GM12873 (cell line): ENCODE data around the gene ZDHHC20.

Source experiments
- CTCF ChIP-seq: IDR thresholded peaks from 2 replicates; pipeline ENCODE4 v1.5.1; 2012; ENCODE audit warnings: low read depth, mild to moderate bottlenecking, moderate library complexity, low read length, control low read depth; ENCODE audit not compliant: insufficient read depth; ENCODE audit errors: missing control alignments

The ZDHHC20 gene

DNA sequence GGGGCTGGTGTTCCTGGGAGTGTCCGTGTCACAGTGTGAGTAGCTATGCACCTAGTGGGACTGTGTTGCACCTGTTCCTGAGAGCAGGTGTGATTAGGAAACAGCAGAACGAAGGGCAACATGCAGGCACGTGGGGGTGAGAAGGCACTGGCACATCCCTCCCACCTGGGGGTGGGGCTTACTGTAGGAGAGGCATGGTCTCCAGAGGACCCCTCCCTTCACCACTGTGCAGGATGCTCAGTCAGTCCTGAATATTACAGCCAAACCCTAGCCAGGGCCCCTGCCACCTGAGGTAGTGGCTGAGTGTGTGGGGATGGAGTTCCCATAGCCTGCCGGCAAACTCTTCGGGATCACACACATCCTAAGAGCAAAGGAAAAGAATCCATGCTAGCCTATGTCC, 99.2 kb downstream of the ZDHHC20 start:
- TF ChIP-seq CTCF = no peak

GRCh38 chr13:21355304-21355703, 103.8 kb downstream of the ZDHHC20 start:
- TF ChIP-seq CTCF = no peak

- no peak for TF ChIP-seq CTCF
These were observed 104.4 kb downstream of the ZDHHC20 start for GRCh38 chr13:21354721-21355120.

DNA sequence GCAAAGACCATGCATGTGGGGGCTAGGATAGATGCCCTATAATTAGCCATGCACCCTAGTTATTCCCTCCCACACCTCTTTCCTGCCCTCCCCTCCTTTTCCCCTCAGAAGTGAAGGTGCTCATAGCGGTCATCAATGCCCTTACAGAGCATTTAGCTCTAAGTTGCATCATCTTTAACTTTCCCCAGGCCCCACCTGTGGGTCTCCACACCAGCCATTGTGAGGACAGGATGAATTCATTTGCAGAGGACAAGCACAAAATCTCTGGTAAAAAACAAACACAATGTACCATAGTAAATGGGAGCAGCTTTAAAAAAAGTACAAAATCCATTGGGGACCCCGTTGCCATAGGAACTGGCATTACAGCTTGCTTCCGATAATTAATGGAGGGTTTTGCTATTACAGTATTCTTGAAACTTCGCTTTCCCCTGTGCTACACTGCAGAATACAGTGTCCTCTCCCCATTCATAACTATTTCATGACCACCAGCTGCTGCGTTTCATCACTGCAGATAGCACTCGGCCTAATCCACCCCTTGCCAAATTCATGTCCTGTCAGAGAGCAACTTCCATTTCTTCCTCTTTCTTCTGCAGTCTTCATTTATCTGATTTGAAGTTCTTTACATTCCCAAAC, 110.5 kb downstream of the ZDHHC20 start:
- no peak for TF ChIP-seq CTCF

- no peak for TF ChIP-seq CTCF
These were observed 111.3 kb downstream of the ZDHHC20 start for GRCh38 chr13:21347753-21348318.

GRCh38 chr13:21344662-21345176, 114.4 kb downstream of the ZDHHC20 start:
- no peak for TF ChIP-seq CTCF

DNA sequence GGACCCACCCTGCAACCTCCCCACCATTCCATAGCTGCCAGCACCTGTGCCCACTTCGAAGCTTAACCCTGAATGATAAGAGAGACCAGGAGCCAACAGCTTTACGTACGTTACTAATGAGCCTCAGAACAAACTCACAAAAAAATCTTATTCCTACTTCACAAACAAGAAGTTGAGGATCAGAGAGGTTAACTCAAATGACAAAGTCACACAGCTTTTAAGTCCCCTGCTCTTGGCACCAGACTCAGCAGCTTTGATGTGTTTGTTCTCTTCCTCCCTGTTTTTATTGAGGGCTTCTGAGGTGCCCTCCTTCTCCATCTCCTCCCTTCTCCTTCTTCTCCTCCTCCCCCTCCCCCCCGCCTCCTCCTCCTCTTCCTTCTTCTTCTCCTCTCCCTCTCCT, 115.4 kb downstream of the ZDHHC20 start:
- TF ChIP-seq CTCF = no peak
